ENCODE results near the gene HLA-G. TPM values are rescaled to one million over a fixed set of nuclear protein-coding genes. Genes with fewer than 3 reads are reported as not detected.

Gene HLA-G
- total RNA-seq, 1 donor from 2014 or later: not detected

DNA sequence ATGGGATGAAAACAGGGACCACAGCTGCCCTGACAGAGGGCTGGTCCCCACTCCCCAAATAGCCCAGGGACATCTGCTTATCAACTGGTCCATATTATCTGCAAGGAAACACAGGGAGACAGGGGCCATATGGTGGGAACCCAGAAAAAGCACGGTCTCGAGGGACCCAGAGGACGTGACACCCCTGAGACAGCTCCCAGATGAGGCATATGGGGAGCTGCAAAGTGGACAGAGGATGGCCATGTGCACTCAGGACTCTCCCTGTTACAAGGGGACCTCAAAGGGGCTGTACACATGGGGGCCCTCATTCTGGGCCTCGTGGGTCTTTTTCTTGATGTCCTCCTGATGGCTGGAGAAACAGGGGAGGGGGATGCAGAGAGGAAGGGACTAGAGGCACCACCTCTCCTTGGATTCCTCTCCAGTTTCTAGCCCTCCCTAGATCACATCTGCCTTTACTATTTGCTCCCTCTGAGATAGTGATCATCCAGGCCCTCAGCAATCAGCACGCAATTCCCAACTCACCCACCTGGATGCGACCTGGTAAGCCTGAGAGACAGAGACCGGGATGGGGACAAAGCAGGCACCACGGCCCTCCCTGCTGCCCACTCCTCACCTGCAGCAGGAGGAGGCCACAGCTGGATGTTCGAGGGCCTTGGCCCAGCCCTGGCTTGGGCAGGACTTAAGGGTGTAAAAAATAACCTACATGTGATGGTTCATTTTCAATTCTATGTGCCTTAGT is 13.1 kb upstream of the HLA-G start:
- ATAC-seq (ENCODE audit: poor library complexity) (no peak), DNase-seq (no peak)
- intact Hi-C loops (cut with DNase I): no loop called here

DNA sequence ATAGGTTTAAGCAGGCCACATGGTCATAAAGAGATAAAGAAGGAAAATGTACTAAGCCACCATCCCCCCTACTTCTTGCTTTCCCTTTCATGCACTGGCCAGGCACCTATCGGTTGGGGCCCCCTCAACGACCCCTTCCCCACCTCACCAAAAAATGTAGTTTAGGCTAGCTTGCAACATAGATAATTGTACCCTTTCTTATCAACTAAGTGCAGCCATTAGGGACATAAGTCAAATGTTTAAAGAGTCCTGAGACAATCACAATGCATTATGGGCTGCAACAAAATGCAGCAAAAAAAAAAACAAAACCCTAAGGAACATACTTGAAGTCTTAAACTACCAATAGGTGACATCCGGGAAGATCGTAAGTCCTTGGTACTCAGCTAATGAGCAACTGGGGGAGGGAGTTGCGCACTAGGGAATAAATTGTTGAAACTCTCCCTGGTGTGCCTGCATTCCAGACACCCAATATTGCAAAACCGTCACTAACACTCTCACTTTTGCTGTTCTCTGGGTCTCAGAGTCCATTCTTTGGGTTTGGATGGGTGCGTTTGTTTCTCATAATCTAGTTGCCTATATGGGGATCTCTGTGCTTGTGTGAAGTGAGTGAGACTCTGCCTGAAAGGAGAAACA is 12.4 kb upstream of the HLA-G start:
- intact Hi-C loops (cut with DNase I): no loop called here
- DNase-seq (no peak), ATAC-seq (ENCODE audit: poor library complexity) (no peak)

DNA sequence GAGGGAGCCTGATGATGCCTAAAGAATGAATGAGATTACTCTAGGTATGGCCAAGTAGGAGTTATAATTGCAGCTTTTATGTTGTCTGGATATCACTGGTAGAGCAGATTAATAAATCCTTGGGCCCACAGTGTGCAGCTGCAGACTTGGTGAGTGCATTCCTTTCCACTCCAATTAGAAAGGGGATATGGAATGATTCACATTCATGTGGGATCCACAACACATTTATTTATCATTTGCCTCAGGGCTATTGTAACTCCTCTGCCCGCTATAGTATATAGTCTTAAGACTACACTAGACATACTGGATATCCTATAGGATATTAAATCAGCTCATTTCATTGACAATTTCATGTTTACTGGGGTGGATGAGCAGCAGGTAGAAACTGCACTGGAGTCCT is 11.6 kb upstream of the HLA-G start:
- DNase-seq (no peak), ATAC-seq (ENCODE audit: poor library complexity) (no peak)
- intact Hi-C loops (cut with DNase I): no loop called here

DNA sequence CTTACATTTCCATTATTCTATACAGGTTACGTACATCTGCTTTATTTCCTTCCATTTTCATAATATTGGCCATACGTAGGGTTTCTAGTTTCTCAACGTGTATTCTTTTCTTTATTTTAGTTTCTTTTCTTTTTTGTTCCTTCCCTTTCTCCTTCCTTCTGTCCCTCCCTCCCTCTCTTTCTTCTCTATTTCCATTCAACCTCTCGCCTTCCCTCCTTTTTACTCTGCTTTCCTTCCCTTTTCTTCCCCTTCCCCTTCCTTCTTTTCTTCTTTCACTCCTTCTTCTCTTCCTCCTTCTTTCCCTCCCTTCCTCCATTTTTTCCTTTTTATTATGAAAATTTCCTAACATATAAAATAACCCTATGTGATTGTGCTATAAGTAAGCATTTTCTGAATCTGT is 8.7 kb upstream of the HLA-G start:
- intact Hi-C loops (cut with DNase I): no loop called here
- DNase-seq (no peak), ATAC-seq (ENCODE audit: poor library complexity) (no peak)

DNA sequence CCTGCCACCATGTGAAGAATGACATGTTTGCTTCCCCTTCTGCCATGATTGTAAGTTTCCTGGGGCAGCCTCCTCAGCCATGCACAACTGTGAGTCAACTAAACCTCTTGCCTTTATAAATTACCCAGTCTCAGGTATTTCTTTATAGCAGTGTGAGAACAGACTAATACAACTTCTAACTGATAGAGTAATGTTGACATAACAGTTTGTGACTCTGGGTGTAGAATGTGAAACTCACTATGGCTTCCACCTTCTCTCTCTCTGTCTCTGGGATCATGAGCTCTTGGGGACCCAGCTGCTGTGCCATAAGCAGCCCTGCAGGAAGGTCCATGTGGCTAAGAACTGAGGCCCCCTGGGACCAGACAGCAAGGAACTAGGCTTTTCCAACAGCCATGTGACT is 3.5 kb upstream of the HLA-G start:
- DNase-seq (no peak), ATAC-seq (ENCODE audit: poor library complexity) (no peak)
- intact Hi-C loops (cut with DNase I): no loop called here

DNA sequence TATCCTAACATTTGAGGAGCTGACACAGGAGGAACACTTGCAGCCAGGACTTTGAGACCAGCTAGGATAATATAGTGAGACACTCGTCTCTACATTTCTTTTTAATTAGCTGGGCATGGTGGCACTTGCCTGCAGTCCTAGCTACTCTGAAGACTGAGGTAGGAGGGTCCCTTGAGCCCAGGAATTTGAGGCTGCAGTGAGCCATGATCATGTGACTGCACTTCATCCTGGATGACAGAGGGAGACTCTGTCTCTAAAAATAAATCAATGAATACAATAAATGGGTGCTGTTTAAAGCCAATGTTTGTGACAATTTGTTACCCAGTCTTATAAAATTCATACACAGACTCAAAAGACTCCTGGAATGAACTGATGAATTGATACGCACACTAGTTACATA is 1.8 kb upstream of the HLA-G start:
- DNase-seq (no peak), ATAC-seq (ENCODE audit: poor library complexity) (no peak)

DNA sequence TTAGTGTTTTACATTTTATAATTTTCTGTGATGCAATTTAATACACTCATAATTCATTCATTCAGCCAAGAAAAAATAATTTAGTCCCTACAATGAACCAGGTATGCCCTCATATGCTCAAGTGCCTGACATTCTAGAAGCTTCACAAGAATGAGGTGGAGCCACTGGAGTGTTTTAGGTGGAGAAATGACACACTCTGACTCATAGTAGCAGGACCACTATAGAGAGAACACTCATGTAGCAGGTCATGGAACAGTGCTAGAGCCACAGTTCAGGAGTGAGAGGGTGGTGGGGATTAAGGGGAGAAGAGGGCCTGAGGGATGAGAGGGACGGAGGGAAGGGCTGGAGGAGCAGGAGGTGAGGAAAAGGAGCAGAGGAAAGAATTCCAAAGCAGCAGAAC is 1.4 kb upstream of the HLA-G start:
- intact Hi-C loops (cut with DNase I): no loop called here
- ATAC-seq (ENCODE audit: poor library complexity) (no peak), DNase-seq (no peak)

More for the DNA sequence above, 1.8 kb upstream of the HLA-G start:
- intact Hi-C loops (cut with DNase I): no loop called here

DNA sequence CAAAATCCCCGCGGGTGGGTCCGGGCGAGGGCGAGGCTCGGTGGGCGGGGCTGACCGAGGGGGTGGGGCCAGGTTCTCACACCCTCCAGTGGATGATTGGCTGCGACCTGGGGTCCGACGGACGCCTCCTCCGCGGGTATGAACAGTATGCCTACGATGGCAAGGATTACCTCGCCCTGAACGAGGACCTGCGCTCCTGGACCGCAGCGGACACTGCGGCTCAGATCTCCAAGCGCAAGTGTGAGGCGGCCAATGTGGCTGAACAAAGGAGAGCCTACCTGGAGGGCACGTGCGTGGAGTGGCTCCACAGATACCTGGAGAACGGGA is 809 bp downstream of the HLA-G start:
- DNase-seq (no peak), ATAC-seq (ENCODE audit: poor library complexity) (peak; percentile 43)
- intact Hi-C loops (cut with DNase I): no loop called here

DNA sequence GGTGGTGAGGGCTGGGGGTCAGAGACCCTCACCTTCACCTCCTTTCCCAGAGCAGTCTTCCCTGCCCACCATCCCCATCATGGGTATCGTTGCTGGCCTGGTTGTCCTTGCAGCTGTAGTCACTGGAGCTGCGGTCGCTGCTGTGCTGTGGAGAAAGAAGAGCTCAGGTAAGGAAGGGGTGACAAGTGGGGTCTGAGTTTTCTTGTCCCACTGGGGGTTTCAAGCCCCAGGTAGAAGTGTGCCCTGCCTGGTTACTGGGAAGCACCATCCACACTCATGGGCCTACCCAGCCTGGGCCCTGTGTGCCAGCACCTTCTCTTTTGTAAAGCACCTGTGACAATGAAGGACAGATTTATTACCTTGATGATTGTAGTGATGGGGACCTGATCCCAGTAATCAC is 2.1 kb downstream of the HLA-G start:
- DNase-seq: no peak
- no peak for ATAC-seq (ENCODE audit: poor library complexity)
- intact Hi-C loops (cut with DNase I): no loop called here

DNA sequence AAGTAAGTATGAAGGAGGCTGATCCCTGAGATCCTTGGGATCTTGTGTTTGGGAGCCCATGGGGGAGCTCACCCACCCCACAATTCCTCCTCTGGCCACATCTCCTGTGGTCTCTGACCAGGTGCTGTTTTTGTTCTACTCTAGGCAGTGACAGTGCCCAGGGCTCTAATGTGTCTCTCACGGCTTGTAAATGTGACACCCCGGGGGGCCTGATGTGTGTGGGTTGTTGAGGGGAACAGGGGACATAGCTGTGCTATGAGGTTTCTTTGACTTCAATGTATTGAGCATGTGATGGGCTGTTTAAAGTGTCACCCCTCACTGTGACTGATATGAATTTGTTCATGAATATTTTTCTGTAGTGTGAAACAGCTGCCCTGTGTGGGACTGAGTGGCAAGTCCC is 2.8 kb downstream of the HLA-G start:
- DNase-seq (no peak), ATAC-seq (ENCODE audit: poor library complexity) (no peak)
- intact Hi-C loops (cut with DNase I): no loop called here

DNA sequence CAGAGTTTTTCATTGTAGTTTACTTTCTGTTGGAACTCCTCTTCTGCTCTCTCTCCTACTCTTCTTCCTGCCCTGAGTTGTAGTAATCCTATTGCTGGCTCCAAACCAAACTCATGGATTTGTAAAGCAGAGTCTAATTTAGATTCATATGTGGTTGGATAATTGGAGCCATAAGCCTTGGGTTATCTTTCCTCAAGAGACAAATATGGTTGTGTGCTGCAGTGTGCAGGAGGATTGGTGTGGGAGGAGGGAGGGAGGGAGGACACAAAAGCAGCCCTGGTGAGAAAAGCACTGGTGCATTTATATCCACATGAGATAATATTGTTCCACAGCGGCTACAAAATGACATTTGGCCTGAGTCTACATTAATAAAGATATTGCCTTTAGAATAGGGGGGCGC is 4.2 kb downstream of the HLA-G start:
- intact Hi-C loops (cut with DNase I): no loop called here
- DNase-seq: no peak
- ATAC-seq (ENCODE audit: poor library complexity): no peak

DNA sequence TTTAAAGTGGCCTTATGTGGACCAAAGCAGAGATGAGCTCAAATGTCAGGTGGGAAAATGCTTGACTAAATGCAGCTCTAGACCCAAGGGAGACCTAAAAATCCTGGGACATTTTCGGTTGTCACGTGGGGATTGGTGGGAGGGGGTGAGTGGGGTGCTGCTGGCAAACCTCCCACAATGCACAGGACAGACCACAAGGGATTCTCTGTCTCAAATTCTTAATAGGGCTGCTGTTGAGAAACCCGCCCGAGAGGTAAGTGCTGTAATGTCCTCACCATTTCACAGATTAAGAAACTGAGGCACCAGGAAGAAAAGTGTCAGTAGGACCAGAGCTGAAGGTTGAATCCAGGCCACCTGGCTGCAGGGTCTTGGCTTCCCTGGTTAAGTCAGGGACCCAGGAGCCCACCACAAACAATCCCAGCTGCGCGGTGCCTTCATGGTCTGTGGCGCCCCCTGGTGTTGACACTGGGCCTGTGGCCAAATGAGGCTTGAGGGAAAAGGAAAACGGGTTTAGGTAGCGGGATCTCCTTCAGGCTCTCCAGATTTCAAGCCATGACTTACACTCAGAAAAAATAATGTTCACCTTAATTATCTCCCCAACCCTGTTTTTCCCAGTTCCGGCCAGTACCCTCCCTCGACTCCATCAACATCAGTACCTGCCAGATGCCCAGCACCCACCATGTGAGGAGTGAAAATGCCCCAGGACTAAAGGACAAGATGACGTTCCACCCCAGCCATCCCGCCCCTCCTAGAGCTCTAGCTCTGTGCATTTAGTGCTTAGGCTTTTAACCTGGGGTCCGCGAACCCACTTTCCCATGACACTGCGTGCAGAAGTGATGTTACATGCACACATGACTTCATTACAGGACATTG is 7.2 kb downstream of the HLA-G start:
- DNase-seq: peak; percentile 56
- intact Hi-C loops (cut with DNase I): loop anchor here (2.0 kb wide), 1 partner anchor 130 kb away; no protein-coding TSS in a partner anchor

DNA sequence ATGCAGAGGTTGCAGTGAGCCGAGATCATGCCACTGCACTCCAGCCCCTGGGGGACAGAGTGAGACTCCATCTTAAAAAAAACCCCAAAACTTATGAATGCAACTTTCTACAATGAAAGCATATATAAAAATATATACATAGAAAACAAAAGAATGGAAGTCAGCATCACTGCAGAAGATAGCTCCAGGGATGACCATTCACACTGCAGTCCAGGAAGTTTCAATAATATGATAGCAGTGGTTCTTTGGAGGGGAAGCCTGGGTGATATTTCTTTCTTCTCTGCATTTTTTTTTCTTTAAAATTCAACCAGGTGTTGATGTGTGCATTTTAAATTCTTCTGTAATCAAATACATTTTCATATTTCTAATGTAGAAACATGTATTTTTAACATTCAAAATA is 12.3 kb downstream of the HLA-G start:
- ATAC-seq (ENCODE audit: poor library complexity) (no peak), DNase-seq (no peak)
- intact Hi-C loops (cut with DNase I): no loop called here

More for the DNA sequence above, 7.2 kb downstream of the HLA-G start:
- ATAC-seq (ENCODE audit: poor library complexity): peak; percentile 72

DNA sequence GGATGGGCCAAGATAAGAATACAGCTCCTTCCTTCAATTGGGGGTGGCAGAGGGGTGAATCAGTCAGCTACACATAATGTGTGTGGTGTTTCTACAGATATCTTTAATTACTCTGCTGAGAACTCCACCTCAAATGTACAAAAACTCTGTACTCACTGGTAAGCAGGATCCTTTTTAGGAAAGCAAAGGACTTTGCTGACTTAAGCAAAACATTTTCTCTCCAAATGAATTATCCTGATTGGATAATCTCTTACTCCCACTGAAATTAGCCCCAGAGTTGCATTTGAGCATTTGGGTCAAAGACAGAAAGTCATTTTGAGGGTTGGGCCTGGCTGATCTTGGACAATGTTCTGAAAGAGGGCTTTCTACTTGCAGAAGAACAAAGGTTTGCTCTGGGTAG is 13.4 kb downstream of the HLA-G start:
- DNase-seq (no peak), ATAC-seq (ENCODE audit: poor library complexity) (no peak)
- intact Hi-C loops (cut with DNase I): no loop called here

DNA sequence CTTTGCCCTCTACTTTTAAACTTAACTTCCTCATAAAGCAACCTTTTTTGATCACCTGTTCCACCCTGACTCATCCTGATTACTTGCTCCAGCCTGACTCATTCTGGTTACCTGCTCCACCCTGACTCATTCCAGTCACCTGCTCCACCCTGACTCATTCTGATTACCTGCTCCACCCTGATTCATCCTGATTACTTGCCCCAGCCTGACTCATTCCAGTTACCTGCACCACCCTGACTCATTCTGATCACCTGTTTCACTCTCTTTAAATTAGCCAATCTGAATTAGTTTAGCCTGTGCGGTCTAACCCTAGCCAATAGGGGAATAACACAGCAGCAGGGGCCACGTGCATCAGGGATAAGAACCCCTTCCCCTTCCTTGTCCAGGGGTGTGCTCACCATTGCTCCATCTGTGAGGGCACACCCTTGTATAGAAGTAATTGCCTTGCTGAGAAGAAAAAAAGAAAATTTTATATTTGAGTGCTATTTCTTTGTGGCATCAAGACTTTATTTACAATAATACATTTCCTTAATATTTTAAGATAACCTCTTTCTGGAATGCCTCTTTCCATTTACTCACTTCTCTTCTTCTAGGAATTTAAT is 17.9 kb downstream of the HLA-G start:
- DNase-seq (no peak), ATAC-seq (ENCODE audit: poor library complexity) (no peak)
- intact Hi-C loops (cut with DNase I): no loop called here

DNA sequence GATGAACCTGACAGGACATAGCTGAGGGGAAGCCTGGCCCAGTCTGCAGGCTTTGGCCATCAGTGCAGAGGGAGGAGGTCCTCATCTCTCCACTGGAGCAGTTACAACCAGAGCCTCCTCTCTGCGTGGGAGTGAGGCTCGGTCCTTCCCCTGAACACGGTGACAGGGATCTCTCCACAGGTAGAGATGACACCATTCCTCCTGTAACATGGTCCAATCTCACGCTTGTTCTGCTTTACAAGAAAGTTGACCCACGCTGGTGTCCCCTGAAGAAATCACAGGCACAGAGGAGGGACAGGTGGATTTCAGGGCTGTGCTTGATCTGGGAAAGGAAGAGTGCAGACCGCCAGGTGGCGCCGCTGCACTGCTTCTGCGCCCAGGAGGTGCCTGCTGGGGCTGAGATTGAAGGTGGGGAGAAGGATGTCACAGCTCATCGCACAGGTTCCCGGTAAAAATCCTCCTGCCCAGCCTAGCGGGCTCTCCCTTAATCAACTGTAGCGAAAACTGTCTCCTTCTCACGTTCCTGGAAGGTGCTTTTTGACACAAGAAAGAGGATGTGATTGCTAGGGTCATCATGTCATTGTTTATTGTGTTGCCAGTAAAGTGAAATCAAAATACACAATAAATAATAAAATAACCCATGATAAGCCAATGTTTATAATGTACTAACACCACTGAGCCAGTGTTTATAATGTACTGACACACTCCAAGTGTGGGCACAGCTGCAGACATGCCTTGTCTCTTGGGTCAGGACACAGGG is 20.4 kb downstream of the HLA-G start:
- intact Hi-C loops (cut with DNase I): loop anchor here (2.0 kb wide), 1 partner anchor 165 kb away; no protein-coding TSS in a partner anchor
- ATAC-seq (ENCODE audit: poor library complexity) (peak; percentile 96), DNase-seq (peak; percentile 90)

DNA sequence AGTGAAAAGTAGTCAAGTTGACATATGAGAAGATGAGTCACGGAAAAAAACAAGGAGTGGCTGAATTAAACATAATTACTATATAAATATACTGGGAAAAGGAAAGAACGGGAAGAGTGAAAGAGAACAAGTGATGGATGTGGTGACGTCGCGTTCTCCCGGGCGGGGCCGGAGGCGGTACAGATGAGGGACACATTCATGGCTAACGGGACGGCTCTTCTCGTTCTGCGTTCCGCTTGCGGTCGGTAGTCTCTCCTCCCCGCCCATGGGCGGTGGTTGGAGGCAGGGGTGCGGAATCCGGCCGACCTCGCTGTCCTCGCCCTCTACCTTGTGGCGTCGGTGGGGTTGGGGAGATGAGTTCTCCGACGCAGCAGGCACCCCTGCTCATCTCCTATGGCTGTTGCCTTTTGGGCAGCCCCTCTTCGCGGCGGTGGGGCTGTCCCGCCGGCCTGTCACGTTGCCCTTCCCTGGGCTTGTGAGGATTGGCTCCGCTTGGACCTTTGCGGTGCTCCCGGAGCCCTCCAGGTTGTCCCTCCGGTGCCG is 22.5 kb downstream of the HLA-G start:
- DNase-seq: peak; percentile 58
- ATAC-seq (ENCODE audit: poor library complexity): no peak
- intact Hi-C loops (cut with DNase I): loop anchor here (10.0 kb wide), 1 partner anchor 285 kb away; the partner anchor contains the start of gene TRIM40

DNA sequence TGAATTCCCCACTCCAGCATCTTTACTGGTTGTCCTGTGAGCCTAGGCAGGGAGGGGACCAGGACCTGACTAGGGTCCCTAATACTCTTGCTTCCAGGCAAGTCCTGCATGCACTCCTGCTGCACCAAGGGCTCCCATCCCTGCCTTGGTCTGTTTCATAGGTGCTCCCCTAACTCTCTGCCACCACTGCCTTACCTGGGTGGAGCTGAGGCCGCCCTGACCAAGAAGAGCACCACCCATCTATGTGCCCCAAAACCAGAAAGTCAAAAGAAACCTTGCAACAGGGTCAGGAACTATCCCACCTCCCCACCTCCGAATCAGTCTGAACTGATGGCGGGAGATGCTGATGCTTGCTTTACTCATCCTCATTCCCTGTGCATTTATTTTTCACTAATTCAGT is 23.6 kb downstream of the HLA-G start:
- DNase-seq: no peak
- ATAC-seq (ENCODE audit: poor library complexity): no peak
- intact Hi-C loops (cut with DNase I): loop anchor here (10.0 kb wide), 1 partner anchor 284 kb away; the partner anchor contains the start of gene TRIM40
